PC-3 (cell line): ENCODE results near the gene HOXC12. TPM values are rescaled to one million over a fixed set of nuclear protein-coding genes. Genes with fewer than 3 reads are reported as not detected.
A peak's percentile ranks its signal among the peaks of the same experiment; 100 is the strongest.

Source experiments
- ATAC-seq: fragments of 200-7000 bp; cut with Tn5 transposase; 2 replicates; pipeline ENCODE4 v1.9.1; 2020; ENCODE audit warnings: mild to moderate bottlenecking, moderate library complexity
- BruUV-seq: library from RNA; stranded (reverse); fragments of 400-500 nt; replicated peaks from 2 replicates; lab custom pipeline; 2021; lab: Mats Ljungman, UMichigan
- CTCF ChIA-PET: fragments of 300-600 bp; sonication (Branson Sonifier 250); formaldehyde crosslinking; loops from one replicate; lab custom pipeline; 2022; ENCODE audit warnings: antibody characterized with exemption; lab: Charles Lee
- POLR2A ChIA-PET: fragments of 300-600 bp; sonication (Branson Sonifier 250); formaldehyde crosslinking; loops from one replicate; lab custom pipeline; 2022; ENCODE audit warnings: antibody characterized with exemption; ENCODE audit not compliant: unreplicated experiment; lab: Charles Lee
- DNase-seq: peaks from one replicate; pipeline ENCODE4 v3.0.0-alpha.2; 2015
- H2AFZ ChIP-seq: fragments of 300-600 bp; sonication (generic); 2 replicates; pipeline ENCODE4 v1.6.0; 2016; ENCODE audit warnings: antibody characterized with exemption, low read length
- H3F3A ChIP-seq: fragments of 300-600 bp; sonication (generic); one replicate; pipeline ENCODE4 v1.6.0; 2017; ENCODE audit warnings: antibody characterized with exemption, low read length, control low read depth, mild to moderate bottlenecking; ENCODE audit not compliant: unreplicated experiment
- H3K27ac ChIP-seq: fragments of 300-600 bp; sonication (generic); 2 replicates; pipeline ENCODE4 v1.5.1; 2016; ENCODE audit warnings: mild to moderate bottlenecking, low read length
- H3K27me3 ChIP-seq: fragments of 300-600 bp; sonication (generic); 2 replicates; pipeline ENCODE4 v1.6.1; 2016; ENCODE audit warnings: low read length, mixed read lengths
- H3K36me3 ChIP-seq: fragments of 300-600 bp; sonication (generic); 2 replicates; pipeline ENCODE4 v1.6.1; 2016; ENCODE audit warnings: low read depth, mixed run types, low read length, mixed read lengths
- H3K4me1 ChIP-seq: fragments of 300-600 bp; sonication (generic); 2 replicates; pipeline ENCODE4 v1.5.1; 2016; ENCODE audit warnings: low read length; ENCODE audit not compliant: insufficient read depth
- H3K4me2 ChIP-seq: fragments of 300-600 bp; sonication (generic); 2 replicates; pipeline ENCODE4 v1.6.0; 2016; ENCODE audit warnings: low read length
- H3K4me3 ChIP-seq: fragments of 300-600 bp; sonication (generic); 2 replicates; pipeline ENCODE4 v1.5.1; 2016; ENCODE audit warnings: mild to moderate bottlenecking, low read length, mixed read lengths
- H3K79me2 ChIP-seq: fragments of 300-600 bp; sonication (generic); 2 replicates; pipeline ENCODE4 v1.6.1; 2017; ENCODE audit warnings: low read length, mixed read lengths
- H3K9ac ChIP-seq: fragments of 300-600 bp; sonication (generic); 2 replicates; pipeline ENCODE4 v1.6.0; 2016; ENCODE audit warnings: mild to moderate bottlenecking, low read length
- H3K9me2 ChIP-seq: fragments of 300-600 bp; sonication (generic); replicated peaks from 2 replicates; pipeline ENCODE4 v1.6.1; 2016; ENCODE audit warnings: mixed run types, low read length, mixed read lengths
- H3K9me3 ChIP-seq: fragments of 300-600 bp; sonication (generic); 2 replicates; pipeline ENCODE4 v1.6.1; 2016; ENCODE audit warnings: low read length, mixed read lengths
- H4K20me1 ChIP-seq: fragments of 300-600 bp; sonication (generic); 2 replicates; pipeline ENCODE4 v1.6.1; 2016; ENCODE audit warnings: low read length, mixed read lengths
- CTCF ChIP-seq: fragments of 300-600 bp; sonication (generic); conservative IDR thresholded peaks from 2 replicates; pipeline ENCODE4 v1.5.1; 2017; ENCODE audit warnings: antibody characterized with exemption, low read depth, mild to moderate bottlenecking, low read length
- EZH2 ChIP-seq: fragments of 300-600 bp; sonication (generic); IDR thresholded peaks from one replicate; pipeline ENCODE4 v1.6.1; 2017; ENCODE audit warnings: antibody characterized with exemption, mild to moderate bottlenecking, low read length; ENCODE audit not compliant: unreplicated experiment
- EZH2phosphoT487 ChIP-seq: fragments of 300-600 bp; sonication (generic); IDR thresholded peaks from 2 replicates; pipeline ENCODE4 v1.6.1; 2018; ENCODE audit warnings: mild to moderate bottlenecking, antibody characterized with exemption, low read length, borderline replicate concordance
- intact Hi-C: fragments of 100-400 bp; cut with micrococcal nuclease; formaldehyde crosslinking; loops from 2 replicates; pipeline ENCODE4 v1.9.0; 2023
- total RNA-seq: library from RNA; depleted of rRNA; stranded (reverse); fragments of >200 nt; gene quantifications from 2 replicates; pipeline ENCODE4 v1.2.3, GENCODE V29; 2014

The HOXC12 gene
- total RNA-seq, 1 experiment from 2014 or later: 0.33 TPM

- peak overlapping the region; percentile 75 for H3K4me3 ChIP-seq
- no peaks in the 10 kb centered on the region for H3K9me2 ChIP-seq
- H3K4me1 ChIP-seq: peaks cover 35% of the 10 kb centered on the region
- no peaks in the 10 kb centered on the region for H3K27me3 ChIP-seq
- H3K9me3 ChIP-seq: no peaks in the 10 kb centered on the region
- no peaks in the 10 kb centered on the region for H3K36me3 ChIP-seq
- H3K4me2 ChIP-seq: peak overlapping the region; percentile 95
- H4K20me1 ChIP-seq: no peaks in the 10 kb centered on the region
- ChIA-PET POLR2A (no interaction called here), CTCF (no interaction called here)
- peak overlapping the region; percentile 89 for H2AFZ ChIP-seq
- ATAC-seq (no peak), DNase-seq (no peak)
- no peak overlapping the region for H3K27ac ChIP-seq
- TF ChIP-seq EZH2phosphoT487 (no peak), EZH2 (no peak), CTCF (no peak)
- H3K9ac ChIP-seq: peak overlapping the region; percentile 77
- H3K79me2 ChIP-seq: no peaks in the 10 kb centered on the region
- no peaks in the 10 kb centered on the region for H3F3A ChIP-seq
- intact Hi-C loops: no loop called here
- BruUV-seq: no TSS peak
Observed at GRCh38 chr12:53975064-53975471, 20.4 kb downstream of the HOXC12 start.

- Histone ChIP-seq H4K20me1 (no peaks in the 10 kb centered on the region), H3K4me1 (peaks cover 35% of the 10 kb centered on the region), H3F3A (no peaks in the 10 kb centered on the region), H3K27me3 (no peaks in the 10 kb centered on the region), H3K36me3 (no peaks in the 10 kb centered on the region), H3K9ac (no peak overlapping the region), H3K79me2 (no peaks in the 10 kb centered on the region), H3K27ac (no peak overlapping the region), H3K9me3 (no peaks in the 10 kb centered on the region), H3K4me3 (no peak overlapping the region), H2AFZ (no peak overlapping the region), H3K9me2 (no peaks in the 10 kb centered on the region), H3K4me2 (no peak overlapping the region)
- ATAC-seq (no peak), DNase-seq (no peak)
- ChIA-PET POLR2A (no interaction called here), CTCF (no interaction called here)
- intact Hi-C loops: no loop called here
- no peak for TF ChIP-seq EZH2
- TF ChIP-seq EZH2phosphoT487: no peak
- TF ChIP-seq CTCF: no peak
- no TSS peak for BruUV-seq
Observed at GRCh38 chr12:53975479-53976152, 20.9 kb downstream of the HOXC12 start.

GRCh38 chr12:53976172-53976822 is 21.6 kb downstream of the HOXC12 start:
- intact Hi-C loops: no loop called here
- Histone ChIP-seq H3K27ac (no peak overlapping the region), H3K79me2 (no peaks in the 10 kb centered on the region)

More at GRCh38 chr12:53976172-53976822, 21.6 kb downstream of the HOXC12 start:
- Histone ChIP-seq H3K27me3 (no peaks in the 10 kb centered on the region), H3K9me2 (no peaks in the 10 kb centered on the region), H3F3A (no peaks in the 10 kb centered on the region), H4K20me1 (no peaks in the 10 kb centered on the region), H3K4me2 (no peak overlapping the region), H3K4me3 (no peak overlapping the region), H3K9me3 (no peaks in the 10 kb centered on the region), H2AFZ (no peak overlapping the region), H3K4me1 (peaks cover 35% of the 10 kb centered on the region), H3K36me3 (no peaks in the 10 kb centered on the region), H3K9ac (no peak overlapping the region)
- CTCF ChIA-PET: interaction anchor here (0.7 kb wide), 1 partner anchor 12 kb away, joined by 5 read pairs; no protein-coding TSS in a partner anchor
- TF ChIP-seq EZH2 (no peak), CTCF (no peak), EZH2phosphoT487 (no peak)
- POLR2A ChIA-PET: no interaction called here
- ATAC-seq: no peak
- DNase-seq: no peak
- BruUV-seq: no TSS peak
